ENCODE data around the gene AAMP.

Gene AAMP

DNA sequence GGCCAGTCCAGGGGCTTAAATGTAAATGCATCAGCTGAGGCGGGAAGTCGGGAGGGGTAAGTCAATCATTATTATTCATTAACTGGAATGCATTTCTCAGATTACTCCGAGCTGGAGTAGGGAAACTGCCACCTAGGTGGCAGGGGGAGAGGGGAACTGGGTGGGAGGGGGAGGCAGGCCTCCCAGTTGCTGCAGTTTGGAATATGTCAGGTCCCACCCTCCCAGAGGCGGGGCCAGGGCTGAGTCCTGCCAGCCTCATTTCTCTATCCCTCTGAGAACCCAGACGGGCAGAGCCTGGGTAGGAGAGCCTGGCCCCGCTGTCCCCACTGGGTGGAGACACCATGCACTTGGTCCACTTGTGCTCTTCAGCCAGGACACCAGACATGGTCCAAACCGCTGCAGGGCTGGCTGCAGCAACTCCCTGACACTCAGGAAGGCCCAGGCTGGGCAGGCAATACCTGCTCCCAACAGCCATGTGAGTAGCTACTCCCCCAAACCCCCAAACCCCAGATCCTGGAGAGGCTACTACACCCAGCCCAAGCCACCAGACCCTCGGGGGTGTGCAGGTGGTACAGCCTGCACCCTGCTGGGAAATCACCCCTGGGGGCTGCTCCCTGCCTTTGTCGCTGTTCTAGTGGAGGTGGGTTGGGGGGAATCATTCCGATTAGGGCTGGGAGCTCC, 9.1 kb downstream of the AAMP start, which contains the start of gene GPBAR1:
GPBAR1 (plus strand) TSS at position 274 of the 681 bp plus-strand sequence. CDS start 1,710 bp downstream, outside the sequence.
- no peak within 1 kb of the TSS for H3K4me2 ChIP-seq (ENCODE audit: low read depth, low read length, poor library complexity, severe bottlenecking)

DNA sequence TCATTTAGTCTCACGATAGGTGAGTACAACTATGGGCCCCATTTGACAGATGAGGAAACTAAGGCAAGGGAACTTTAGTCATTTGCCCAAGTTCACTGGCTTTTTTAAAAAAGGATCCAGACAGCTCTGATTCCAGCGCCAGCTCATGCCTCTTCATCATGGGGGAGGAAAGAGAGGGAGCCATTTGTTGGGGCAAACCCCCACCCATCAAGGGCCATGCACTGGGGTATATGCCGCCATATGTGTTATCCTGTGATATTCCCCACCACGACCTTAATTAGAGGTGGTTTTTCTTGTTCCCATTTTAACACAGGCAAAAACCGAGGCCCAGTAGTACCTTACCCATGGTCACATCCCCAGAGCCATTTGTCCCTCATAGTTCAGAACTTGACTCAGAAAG, 9.8 kb downstream of the AAMP start:
- Histone ChIP-seq H4K20me1 (ENCODE audit: low read depth, low read length) (no peaks in the 10 kb centered on the region), H3K27me3 (ENCODE audit: low read length) (no peaks in the 10 kb centered on the region), H3K4me2 (ENCODE audit: low read depth, low read length, poor library complexity, severe bottlenecking) (no peak overlapping the region), H3K9me3 (ENCODE audit: insufficient read depth, low read length) (no peaks in the 10 kb centered on the region), H2AFZ (ENCODE audit: low read depth, low read length, severe bottlenecking) (no peak overlapping the region), H3K27ac (ENCODE audit: low read depth, low read length) (no peak overlapping the region), H3K9me2 (replicated peaks; ENCODE audit: insufficient read depth, low read length) (no peaks in the 10 kb centered on the region), H3K4me3 (ENCODE audit: insufficient read depth, low read length, poor library complexity, severe bottlenecking) (no peak overlapping the region), H3K9ac (ENCODE audit: low read length) (no peak overlapping the region), H3K36me3 (ENCODE audit: low read length) (no peaks in the 10 kb centered on the region), H3K79me2 (ENCODE audit: insufficient read depth, low read length) (no peaks in the 10 kb centered on the region), H3F3A (ENCODE audit: insufficient read depth) (peaks cover 23% of the 10 kb centered on the region)
- no peak for TF ChIP-seq EZH2phosphoT487 (conservative IDR thresholded peaks at IDR 0.05; ENCODE audit: low read length)
- TF ChIP-seq, protein P1, sequence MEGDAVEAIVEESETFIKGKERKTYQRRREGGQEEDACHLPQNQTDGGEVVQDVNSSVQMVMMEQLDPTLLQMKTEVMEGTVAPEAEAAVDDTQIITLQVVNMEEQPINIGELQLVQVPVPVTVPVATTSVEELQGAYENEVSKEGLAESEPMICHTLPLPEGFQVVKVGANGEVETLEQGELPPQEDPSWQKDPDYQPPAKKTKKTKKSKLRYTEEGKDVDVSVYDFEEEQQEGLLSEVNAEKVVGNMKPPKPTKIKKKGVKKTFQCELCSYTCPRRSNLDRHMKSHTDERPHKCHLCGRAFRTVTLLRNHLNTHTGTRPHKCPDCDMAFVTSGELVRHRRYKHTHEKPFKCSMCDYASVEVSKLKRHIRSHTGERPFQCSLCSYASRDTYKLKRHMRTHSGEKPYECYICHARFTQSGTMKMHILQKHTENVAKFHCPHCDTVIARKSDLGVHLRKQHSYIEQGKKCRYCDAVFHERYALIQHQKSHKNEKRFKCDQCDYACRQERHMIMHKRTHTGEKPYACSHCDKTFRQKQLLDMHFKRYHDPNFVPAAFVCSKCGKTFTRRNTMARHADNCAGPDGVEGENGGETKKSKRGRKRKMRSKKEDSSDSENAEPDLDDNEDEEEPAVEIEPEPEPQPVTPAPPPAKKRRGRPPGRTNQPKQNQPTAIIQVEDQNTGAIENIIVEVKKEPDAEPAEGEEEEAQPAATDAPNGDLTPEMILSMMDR (IDR thresholded peaks at IDR 0.05; ENCODE audit: insufficient read depth, low read length, poor library complexity, severe bottlenecking): no peak

More for the DNA sequence above, 9.1 kb downstream of the AAMP start, which contains the start of gene GPBAR1:
- Histone ChIP-seq H3K27ac (ENCODE audit: low read depth, low read length) (no peak within 1 kb of the TSS), H3K4me3 (ENCODE audit: insufficient read depth, low read length, poor library complexity, severe bottlenecking) (no peak within 1 kb of the TSS), H2AFZ (ENCODE audit: low read depth, low read length, severe bottlenecking) (no peak within 1 kb of the TSS), H3K79me2 (ENCODE audit: insufficient read depth, low read length) (no peaks in the 10 kb centered on the region), H3K36me3 (ENCODE audit: low read length) (no peaks in the 10 kb centered on the region), H3K9me3 (ENCODE audit: insufficient read depth, low read length) (no peaks in the 10 kb centered on the region), H3K9me2 (replicated peaks; ENCODE audit: insufficient read depth, low read length) (no peaks in the 10 kb centered on the region), H3F3A (ENCODE audit: insufficient read depth) (peaks cover 16% of the 10 kb centered on the region), H4K20me1 (ENCODE audit: low read depth, low read length) (no peaks in the 10 kb centered on the region), H3K27me3 (ENCODE audit: low read length) (no peaks in the 10 kb centered on the region), H3K9ac (ENCODE audit: low read length) (no peak within 1 kb of the TSS)
- TF ChIP-seq, protein P1 (IDR thresholded peaks at IDR 0.05; ENCODE audit: insufficient read depth, low read length, poor library complexity, severe bottlenecking): no peak
- no peak for TF ChIP-seq EZH2phosphoT487 (conservative IDR thresholded peaks at IDR 0.05; ENCODE audit: low read length)

DNA sequence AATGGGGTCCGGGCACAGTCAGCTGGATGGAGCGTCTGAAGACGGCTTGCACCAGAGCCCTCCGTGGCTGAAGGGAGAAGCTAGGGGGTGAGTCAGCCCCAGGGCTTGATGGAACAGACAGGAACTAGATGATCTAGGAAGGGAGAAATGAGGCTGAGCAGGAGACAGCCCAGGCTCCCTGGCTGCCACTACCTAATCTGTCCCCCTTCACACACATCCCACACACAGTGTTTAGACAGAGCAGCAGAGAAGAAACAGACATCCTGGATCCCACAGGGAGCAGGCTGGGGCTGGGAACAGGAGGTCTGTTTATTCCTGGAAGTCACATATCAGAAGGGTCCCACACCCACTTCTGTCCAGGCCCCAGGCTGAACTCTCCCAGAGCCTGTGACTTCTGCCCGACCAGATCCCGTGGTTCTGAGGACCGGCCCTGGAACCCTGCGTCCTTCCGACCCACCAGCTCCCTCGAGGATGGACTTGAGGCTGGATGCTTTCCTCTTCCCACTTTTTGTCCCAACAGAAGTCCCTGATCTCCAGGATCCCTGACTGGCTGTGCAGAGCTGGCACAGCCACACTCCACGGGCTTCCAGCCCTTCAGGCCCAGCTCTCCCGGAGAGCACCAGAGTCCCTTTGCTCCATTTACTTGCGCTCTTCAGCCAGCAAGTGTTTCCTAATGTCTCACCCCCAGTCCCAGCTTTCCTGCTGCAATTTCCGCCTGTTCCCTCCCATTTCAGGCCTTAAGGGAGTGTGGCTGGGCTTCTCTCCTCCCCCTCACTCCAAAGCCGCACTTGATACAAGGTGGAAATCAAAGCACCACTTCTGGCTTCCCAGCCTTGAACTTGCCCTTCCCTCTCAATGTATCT, 10.6 kb downstream of the AAMP start:
- Histone ChIP-seq H3K9me2 (replicated peaks; ENCODE audit: insufficient read depth, low read length) (no peaks in the 10 kb centered on the region), H3K9ac (ENCODE audit: low read length) (no peak overlapping the region), H3K9me3 (ENCODE audit: insufficient read depth, low read length) (no peaks in the 10 kb centered on the region), H4K20me1 (ENCODE audit: low read depth, low read length) (no peaks in the 10 kb centered on the region), H3K36me3 (ENCODE audit: low read length) (no peaks in the 10 kb centered on the region), H3K27ac (ENCODE audit: low read depth, low read length) (no peak overlapping the region), H3K4me2 (ENCODE audit: low read depth, low read length, poor library complexity, severe bottlenecking) (no peak overlapping the region), H2AFZ (ENCODE audit: low read depth, low read length, severe bottlenecking) (no peak overlapping the region), H3K4me3 (ENCODE audit: insufficient read depth, low read length, poor library complexity, severe bottlenecking) (no peak overlapping the region), H3F3A (ENCODE audit: insufficient read depth) (peaks cover 31% of the 10 kb centered on the region), H3K27me3 (ENCODE audit: low read length) (no peaks in the 10 kb centered on the region), H3K79me2 (ENCODE audit: insufficient read depth, low read length) (no peaks in the 10 kb centered on the region)
- TF ChIP-seq, protein P1 (IDR thresholded peaks at IDR 0.05; ENCODE audit: insufficient read depth, low read length, poor library complexity, severe bottlenecking): no peak
- TF ChIP-seq EZH2phosphoT487 (conservative IDR thresholded peaks at IDR 0.05; ENCODE audit: low read length): no peak

Measured in SU-DHL-6 (cell line).